CD4-positive, alpha-beta T cell treated with Interleukin-10 for 1 hour (primary cell): Measurements from ENCODE around the gene HIVEP2.

ENCODE experiments used
- DNase-seq: peaks from one replicate; pipeline ENCODE4 v3.0.0-alpha.2; 2020

The HIVEP2 gene

DNA sequence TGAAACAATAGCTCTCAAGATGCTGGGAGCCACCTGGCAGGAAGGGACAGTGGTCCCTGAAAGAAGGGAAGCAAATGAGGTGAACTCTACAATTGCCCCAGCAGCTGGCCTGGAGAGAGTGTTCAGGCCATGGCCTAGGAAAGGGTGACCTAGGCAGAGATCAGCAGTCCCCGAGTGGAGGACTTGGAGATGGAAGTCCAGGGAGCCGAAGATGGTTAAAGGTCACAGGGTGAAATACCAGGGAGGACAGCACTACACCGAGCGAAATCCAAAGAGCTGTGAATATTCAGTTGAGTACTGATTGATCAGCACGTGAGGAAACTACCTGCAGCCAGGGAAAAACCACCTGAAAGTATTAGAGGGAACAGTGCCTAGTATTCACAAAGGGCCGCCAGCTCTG lies 133.1 kb downstream of the HIVEP2 start:
- DNase-seq, result no peak

DNA sequence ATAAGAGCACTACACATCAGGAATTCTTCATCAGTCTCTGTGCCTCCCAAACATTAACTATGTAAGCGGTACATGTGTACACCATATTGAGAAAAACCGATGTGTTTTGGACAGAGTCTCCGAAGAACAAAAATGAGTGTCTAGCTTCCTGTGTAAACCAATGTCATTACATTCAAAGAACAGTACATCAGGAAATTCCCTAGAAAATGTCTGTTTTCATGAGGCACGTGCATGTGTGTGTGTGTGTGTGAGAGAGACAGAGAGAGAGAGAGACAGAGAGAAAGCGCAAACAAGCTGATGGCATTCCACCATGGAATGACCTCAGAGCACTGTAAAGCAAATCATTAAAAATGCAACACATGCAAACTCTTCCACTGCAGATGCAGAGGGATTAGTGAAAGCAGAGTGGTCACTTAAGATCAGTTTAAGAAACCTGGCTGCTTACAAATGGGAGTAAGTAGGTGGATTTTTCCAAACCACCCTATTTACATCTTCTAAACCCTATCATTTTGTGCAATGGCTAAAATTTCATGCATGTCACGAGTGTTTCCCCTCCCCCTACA lies 133.9 kb downstream of the HIVEP2 start:
- peak; percentile 45 for DNase-seq

- no peak for DNase-seq
These were observed 135.0 kb downstream of the HIVEP2 start for GRCh38 chr6:142809947-142810346.

GRCh38 chr6:142808405-142809061 lies 136.4 kb downstream of the HIVEP2 start:
- no peak for DNase-seq

GRCh38 chr6:142805042-142805441 lies 139.9 kb downstream of the HIVEP2 start:
- no peak for DNase-seq

DNA sequence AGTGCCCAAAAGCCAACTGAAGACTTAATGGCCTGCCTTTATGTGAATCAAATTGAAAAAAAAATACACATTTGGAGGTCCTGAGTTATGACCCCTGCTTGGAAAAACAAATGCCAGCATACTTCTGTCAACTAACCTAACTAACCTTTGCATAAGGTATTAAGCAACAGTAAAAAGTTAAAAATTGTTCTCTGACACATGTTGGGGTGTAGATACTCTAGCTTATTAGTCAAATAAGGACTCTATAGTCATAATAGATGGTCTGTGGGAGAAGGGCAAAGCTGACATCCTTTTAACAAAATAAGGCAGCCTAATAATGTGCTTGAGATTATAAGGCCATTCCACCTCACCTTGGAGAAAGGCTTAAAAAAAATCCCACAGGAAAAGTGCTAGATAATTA lies 140.5 kb downstream of the HIVEP2 start:
- no peak for DNase-seq

- DNase-seq, result no peak
These were observed 141.4 kb downstream of the HIVEP2 start for GRCh38 chr6:142803495-142804058.

DNA sequence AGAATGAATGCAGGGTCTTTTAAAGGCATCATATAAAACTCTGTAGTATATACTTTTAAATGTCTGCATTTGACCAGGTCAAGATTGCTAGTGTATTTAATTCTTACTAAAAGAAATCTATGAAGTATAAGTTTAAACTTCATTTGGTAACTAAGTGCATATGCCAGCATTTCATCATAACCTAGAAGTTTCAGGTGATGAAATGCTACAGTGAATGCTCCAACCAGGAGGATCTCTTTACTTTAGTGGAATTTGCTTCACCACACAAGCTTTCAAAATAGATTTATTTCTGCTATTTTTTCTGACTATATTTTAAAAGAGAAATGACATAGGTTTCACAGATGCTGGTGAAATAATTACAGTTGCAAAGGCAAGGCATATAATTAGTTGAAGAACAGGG lies 141.9 kb downstream of the HIVEP2 start:
- DNase-seq, result no peak

- DNase-seq, result no peak
These were observed 142.9 kb downstream of the HIVEP2 start for GRCh38 chr6:142802124-142802523.

DNA sequence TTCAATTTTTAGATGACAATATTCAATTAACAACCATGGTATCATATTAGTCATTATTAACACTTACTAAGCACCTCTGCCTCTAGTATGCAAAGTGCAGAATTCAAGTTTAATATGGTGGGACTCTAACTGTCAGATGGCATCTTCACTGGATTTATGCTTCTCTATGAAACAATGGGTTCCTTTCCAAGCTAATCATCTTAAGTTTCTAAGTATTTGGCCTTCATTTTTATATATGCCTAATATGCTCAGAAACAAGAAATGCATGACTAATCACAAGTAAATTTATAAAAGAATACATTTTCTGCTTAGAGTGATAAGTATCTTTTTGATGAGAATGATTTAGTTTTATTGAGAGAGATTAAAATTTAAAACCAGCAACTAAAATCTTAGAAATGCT lies 144.7 kb downstream of the HIVEP2 start:
- DNase-seq, result no peak

GRCh38 chr6:142799639-142800038 lies 145.3 kb downstream of the HIVEP2 start:
- no peak for DNase-seq

DNA sequence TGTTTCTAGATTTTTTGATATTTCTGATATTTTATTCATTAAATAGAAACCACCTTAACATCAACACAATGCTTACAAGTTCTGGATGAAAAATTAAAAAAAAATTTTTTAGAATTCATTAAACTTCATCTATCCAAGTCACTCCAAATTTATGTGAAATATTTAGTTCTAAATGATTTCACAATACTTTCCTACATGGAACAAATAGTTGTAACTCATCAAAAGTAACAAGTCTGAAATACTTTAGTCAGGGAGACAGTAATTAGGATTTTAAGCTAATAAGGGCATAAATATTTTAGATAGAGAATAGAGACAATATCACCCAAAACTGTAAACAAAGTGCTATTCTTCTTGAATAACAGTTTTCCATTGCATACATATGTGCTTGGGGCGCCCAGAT lies 147.8 kb downstream of the HIVEP2 start:
- DNase-seq, result no peak

GRCh38 chr6:142796571-142796970 lies 148.4 kb downstream of the HIVEP2 start:
- no peak for DNase-seq

DNA sequence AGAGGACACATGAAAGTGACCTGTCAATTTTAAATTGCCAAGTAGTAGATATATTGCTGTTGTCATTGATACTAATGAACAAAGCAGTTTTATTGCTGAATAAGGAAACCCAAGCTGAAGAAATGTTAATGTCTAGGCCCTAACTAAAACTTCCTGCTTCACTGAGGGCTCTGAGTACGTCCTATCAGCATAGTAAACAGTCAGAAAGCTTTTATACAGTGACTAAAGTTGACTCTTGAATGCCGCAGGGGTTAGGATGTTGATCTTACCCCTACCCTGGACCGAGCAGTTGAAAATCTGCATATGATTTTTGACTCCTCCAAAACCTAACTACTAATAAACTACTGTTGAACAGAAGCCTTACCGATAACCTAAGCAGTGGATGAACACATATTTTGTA lies 149.0 kb downstream of the HIVEP2 start:
- no peak for DNase-seq

DNA sequence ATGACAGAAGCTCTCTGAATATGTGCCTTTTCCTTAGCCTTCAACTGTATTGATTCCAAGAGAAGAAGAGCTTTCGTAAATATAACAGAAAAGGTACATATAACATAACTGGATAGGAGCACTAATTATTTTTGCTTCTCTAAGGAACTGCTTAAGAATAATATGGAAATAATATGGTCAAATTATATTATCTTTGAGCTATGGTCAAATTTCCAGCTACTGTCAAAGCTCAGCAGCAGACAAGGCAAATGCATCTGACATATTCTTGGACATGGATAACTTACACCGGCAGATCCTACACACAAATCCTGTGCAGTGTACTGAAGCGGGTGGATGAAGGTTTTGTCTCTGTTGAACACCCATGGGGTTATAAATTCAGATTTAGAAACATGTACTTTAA lies 150.6 kb downstream of the HIVEP2 start:
- DNase-seq, result no peak

DNA sequence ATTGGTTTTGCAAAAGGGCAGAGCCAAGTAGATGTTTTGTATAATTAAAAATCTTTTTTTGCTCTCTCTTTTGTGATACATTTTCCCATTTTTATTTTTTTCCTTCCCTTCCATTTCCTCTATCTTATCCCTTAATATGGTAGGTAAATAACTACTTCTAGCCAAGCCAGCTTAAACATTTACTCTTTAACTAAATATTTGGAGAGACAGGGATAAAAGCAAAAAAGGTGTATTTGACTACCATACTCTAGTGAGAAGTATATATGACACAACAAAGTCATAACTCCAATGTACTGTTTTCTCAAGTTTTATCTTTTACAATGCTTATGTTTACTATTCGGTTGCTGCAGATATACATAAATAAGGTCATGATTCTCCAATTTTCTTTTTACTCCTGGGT lies 154.7 kb downstream of the HIVEP2 start:
- no peak for DNase-seq

GRCh38 chr6:142787422-142787821 lies 157.6 kb downstream of the HIVEP2 start:
- no peak for DNase-seq

DNA sequence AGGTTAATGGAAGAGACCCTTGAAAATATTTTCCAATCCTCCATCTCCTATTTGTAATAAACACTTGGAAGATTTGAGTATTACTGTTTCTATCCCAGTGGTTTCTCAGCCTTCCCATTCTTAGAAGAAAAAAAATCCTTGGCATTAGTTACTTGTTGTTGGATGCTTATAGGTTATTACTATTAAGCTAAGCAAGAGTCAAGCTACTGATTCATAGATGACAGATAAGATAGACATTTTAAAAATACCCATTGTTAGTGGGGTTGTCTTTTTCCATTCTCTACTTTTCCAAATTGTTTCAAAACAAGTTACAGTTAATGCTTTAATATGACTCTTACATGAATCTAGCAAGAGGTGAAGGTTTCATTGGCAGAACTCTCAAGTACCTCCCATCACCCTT lies 158.5 kb downstream of the HIVEP2 start:
- DNase-seq, result no peak

DNA sequence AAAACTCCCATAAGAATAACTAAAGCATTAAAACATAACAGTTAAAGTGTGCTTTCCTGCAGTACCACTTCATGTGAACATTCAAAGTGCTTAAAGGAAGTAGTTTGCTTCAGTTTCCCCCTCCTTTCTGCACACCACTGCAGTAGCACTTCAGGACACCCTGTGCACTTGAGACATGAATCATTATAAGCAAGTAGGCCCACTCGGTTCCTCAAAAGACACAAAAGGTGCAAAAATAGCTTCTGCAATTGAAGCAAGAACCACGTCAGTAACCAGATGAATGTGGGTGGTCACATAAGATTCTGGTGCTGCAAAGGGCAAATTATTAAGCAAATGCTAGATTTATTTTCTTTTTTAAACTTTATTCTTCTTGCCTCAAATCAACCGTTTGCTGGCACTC lies 160.6 kb downstream of the HIVEP2 start:
- peak; percentile 16 for DNase-seq

GRCh38 chr6:142783499-142783898 lies 161.5 kb downstream of the HIVEP2 start:
- no peak for DNase-seq

- no peak for DNase-seq
These were observed 163.8 kb downstream of the HIVEP2 start for GRCh38 chr6:142781129-142781528.

- DNase-seq, result peak; percentile 53
These were observed 170.9 kb downstream of the HIVEP2 start for GRCh38 chr6:142773859-142774648.

DNA sequence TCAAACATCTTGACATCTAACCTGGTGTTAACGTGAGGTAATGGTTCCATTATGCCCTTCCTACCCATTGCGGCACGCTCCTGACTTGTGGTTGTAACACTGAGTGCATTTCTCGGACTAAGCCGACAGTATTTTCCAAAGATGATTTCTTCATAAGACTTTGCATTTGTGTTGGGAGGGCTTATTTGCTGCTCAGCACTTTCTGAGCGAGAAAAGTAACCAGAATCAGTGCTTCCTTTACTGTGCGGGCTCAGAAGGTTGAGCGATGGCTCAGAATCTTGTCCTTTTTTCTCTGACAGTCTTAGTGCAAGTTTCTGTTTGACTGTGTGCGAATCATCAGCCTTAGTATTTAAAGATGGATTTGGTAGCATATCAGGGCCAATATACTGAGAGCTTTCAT lies 171.7 kb downstream of the HIVEP2 start:
- DNase-seq, result no peak

DNA sequence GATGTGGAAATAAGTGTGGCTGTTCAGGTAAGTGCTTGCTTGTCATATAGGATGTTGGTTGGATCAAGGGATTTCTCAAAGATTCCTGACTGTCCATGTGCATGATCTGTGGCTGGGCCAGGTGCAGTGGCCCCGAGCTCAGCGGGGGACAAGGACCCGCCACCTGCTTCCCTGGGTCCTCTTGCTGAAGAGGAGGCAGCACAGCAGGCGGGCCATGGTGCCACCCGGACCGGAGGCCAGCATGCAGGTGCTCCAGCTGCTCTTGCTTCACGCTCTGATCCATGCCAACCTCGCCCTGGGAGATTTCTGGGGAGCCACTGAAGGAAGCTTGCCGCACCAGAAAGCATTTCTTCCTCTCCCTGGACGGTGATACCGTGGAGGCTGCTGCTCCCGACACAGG lies 173.8 kb downstream of the HIVEP2 start:
- DNase-seq, result no peak
